K562 (cell line): Measurements from ENCODE around the gene TMED5. TPM values are rescaled to one million over a fixed set of nuclear protein-coding genes. Genes with fewer than 3 reads are reported as not detected.

Experiments
- ARID3B ChIP-seq: fragments of 250-450 bp; sonication (Bioruptor Pico); IDR thresholded peaks from 2 replicates; pipeline ENCODE4 v1.4.0; 2020; ENCODE audit warnings: borderline replicate concordance
- BRD4 ChIP-seq: fragments of 200-600 bp; sonication (generic); IDR thresholded peaks from 2 replicates; pipeline ENCODE4 v1.6.1; 2017; ENCODE audit warnings: inconsistent platforms
- CBX5 ChIP-seq: IDR thresholded peaks from 2 replicates; pipeline ENCODE4 v1.6.1; 2014; ENCODE audit warnings: low read depth, borderline replicate concordance
- CBX8 ChIP-seq: fragments of 200-600 bp; sonication (generic); IDR thresholded peaks from 2 replicates; pipeline ENCODE4 v1.6.1; 2012; ENCODE audit warnings: borderline replicate concordance, mixed run types, low read depth, mild to moderate bottlenecking, moderate library complexity, mixed read lengths, low read length, control low read depth, inconsistent platforms; ENCODE audit not compliant: poor library complexity, severe bottlenecking; ENCODE audit errors: extremely low read depth
- CREBBP ChIP-seq: IDR thresholded peaks from one replicate; pipeline ENCODE4 v1.6.1; 2012; ENCODE audit warnings: low read depth, mild to moderate bottlenecking, control low read depth, inconsistent platforms, low read length
- KAT8 ChIP-seq: fragments of 450-650 bp; IDR thresholded peaks from 2 replicates; pipeline ENCODE4 v1.6.1; 2016; ENCODE audit warnings: low read depth, mild to moderate bottlenecking
- MCM7 ChIP-seq, 2 experiments: fragments of 450-650 bp; IDR thresholded peaks; 2 replicates each; pipeline ENCODE4 v1.6.1; 2016 to 2018
- MECOM ChIP-seq: fragments of 250-450 bp; sonication (Bioruptor Pico); IDR thresholded peaks from 2 replicates; pipeline ENCODE4 v1.8.0; 2022; ENCODE audit warnings: inconsistent platforms
- PREB ChIP-seq: sonication (generic); formaldehyde crosslinking; IDR thresholded peaks from 2 replicates; pipeline ENCODE4 v1.8.1; 2023; ENCODE audit warnings: mild to moderate bottlenecking, missing genetic modification reagents
- RBM39 ChIP-seq: fragments of 200-400 bp; formaldehyde crosslinking; optimal IDR thresholded peaks from 2 replicates; pipeline ENCODE3; 2018; ENCODE audit warnings: low read depth, low read length
- SRSF3 ChIP-seq: fragments of 200-400 bp; formaldehyde crosslinking; IDR thresholded peaks from 2 replicates; pipeline ENCODE4 v1.6.1; 2016; ENCODE audit warnings: mild to moderate bottlenecking, low read length, moderate library complexity; ENCODE audit not compliant: insufficient read depth
- TFAP4 ChIP-seq: sonication (generic); formaldehyde crosslinking; IDR thresholded peaks from 2 replicates; pipeline ENCODE4 v1.8.0; 2022; ENCODE audit warnings: missing genetic modification reagents, mild to moderate bottlenecking, moderate library complexity, borderline replicate concordance
- TOE1 ChIP-seq, 2 experiments: fragments of 450-650 bp in 1 of 2; sonication (generic) in 1 of 2; formaldehyde crosslinking in 1 of 2; IDR thresholded peaks; 2 replicates each; pipeline versions ENCODE4 v1.7.1 to v1.8.0; 2016 to 2022; ENCODE audit warnings: borderline replicate concordance in 2 of 2, mild to moderate bottlenecking in 2 of 2, antibody characterized with exemption in 1 of 2, inconsistent platforms in 1 of 2, low read depth in 1 of 2, missing genetic modification reagents in 1 of 2, moderate library complexity in 1 of 2
- UBTF ChIP-seq, 2 experiments: IDR thresholded peaks; 2 replicates each; pipeline ENCODE4 v1.6.1; 2012; ENCODE audit warnings: improper control_type of control experiment in 2 of 2, low read depth in 2 of 2, low read length in 2 of 2, borderline replicate concordance in 1 of 2
- VEZF1 ChIP-seq: fragments of 200-800 bp; sonication (Bioruptor generic); IDR thresholded peaks from 2 replicates; pipeline ENCODE4 v1.6.1; 2017; ENCODE audit warnings: missing genetic modification characterization, missing compliant biosample characterization
- ZNF133 ChIP-seq: fragments of 250-450 bp; sonication (Bioruptor Pico); IDR thresholded peaks from 2 replicates; pipeline ENCODE4 v1.4.0; 2020; ENCODE audit warnings: mild to moderate bottlenecking
- ZNF212 ChIP-seq: fragments of 450-650 bp; formaldehyde crosslinking; IDR thresholded peaks from 2 replicates; pipeline ENCODE4 v1.4.0; 2020; ENCODE audit warnings: mild to moderate bottlenecking
- ZNF707 ChIP-seq: fragments of 250-450 bp; sonication (Bioruptor Pico); conservative IDR thresholded peaks from 2 replicates; pipeline ENCODE4 v1.8.0; 2022; ENCODE audit warnings: inconsistent platforms, mild to moderate bottlenecking, moderate library complexity
- ZNF77 ChIP-seq: fragments of 250-450 bp; sonication (Bioruptor Pico); IDR thresholded peaks from 2 replicates; pipeline ENCODE4 v1.5.0; 2020
- polyA plus RNA-seq, 8 experiments: library from polyadenylated mRNA; depleted of rRNA in 4 of 8; stranded (reverse) in 5 of 8; unstranded in 3 of 8; fragments of >200 nt; fragmentation: Nextera tagmentation in 2 of 8; fragmentation: Illumina TruSeq in 1 of 8; extraction: Ambion mirVana in 2 of 8; extraction: Trizol in 1 of 8; gene quantifications; 2 replicates each; pipeline versions ENCODE4 v1.2.1 to v1.2.3, GENCODE V29; 2011 to 2014; ENCODE audit warnings: inconsistent platforms in 1 of 8, missing spikeins in 1 of 8
- total RNA-seq, 7 experiments: library from RNA; depleted of rRNA in 6 of 7; stranded (reverse); fragments of >200 nt in 6 of 7; fragmentation: Illumina TruSeq in 2 of 7; extraction: Trizol in 2 of 7; gene quantifications; 2 replicates each; pipeline versions ENCODE4 v1.2.1 to v1.2.3, GENCODE V29; 2011 to 2021; ENCODE audit warnings: low replicate concordance in 1 of 7

TMED5 gene
- total and polyA plus RNA-seq, 9 of the 15 experiments (the other 6 are each of a cell fraction or from before 2014, with no cell fraction given): 28.7 to 83.7 (median 67.2) TPM

GRCh38 chr1:93179886-93180722, at the start of gene TMED5 (continued):
- TF ChIP-seq CBX8 (no peak), BRD4 (no peak), SRSF3 (no peak), CREBBP (no peak), ARID3B (CRISPR knock-in tag) (peak; percentile 70; the same call in 1 of the 2 replicates), MECOM (CRISPR knock-in tag) (no peak), ZNF77 (no peak), TFAP4 (CRISPR knock-in tag) (peak; percentile 83), RBM39 (no peak), UBTF (IDR thresholded peaks at IDR 0.05; ENCODE audit: borderline replicate concordance in 1 of 2, low read depth in 2 of 2, low read length in 2 of 2) (peak; percentile 52 to 65; a peak in 2 of 4 replicates), PREB (CRISPR knock-in tag) (no peak), ZNF212 (no peak), ZNF707 (CRISPR knock-in tag) (no peak), TOE1 (IDR thresholded peaks at IDR 0.05; ENCODE audit: borderline replicate concordance) (peak; percentile 61; the same call in 1 of the 2 replicates), TOE1 (CRISPR knock-in tag; IDR thresholded peaks at IDR 0.05; ENCODE audit: borderline replicate concordance, low read depth) (peak; percentile 26; the same call in 1 of the 2 replicates), MCM7 (IDR thresholded peaks at IDR 0.05) (no peak), CBX5 (no peak), VEZF1 (peak; percentile 92), ZNF133 (CRISPR knock-in tag) (no peak), KAT8 (no peak)
